ENCODE results near the gene GABARAPL1. TPM values are rescaled to one million over a fixed set of nuclear protein-coding genes. Genes with fewer than 3 reads are reported as not detected.

GABARAPL1 gene
- total RNA-seq, 1 donor from 2014 or later = 215 TPM

DNA sequence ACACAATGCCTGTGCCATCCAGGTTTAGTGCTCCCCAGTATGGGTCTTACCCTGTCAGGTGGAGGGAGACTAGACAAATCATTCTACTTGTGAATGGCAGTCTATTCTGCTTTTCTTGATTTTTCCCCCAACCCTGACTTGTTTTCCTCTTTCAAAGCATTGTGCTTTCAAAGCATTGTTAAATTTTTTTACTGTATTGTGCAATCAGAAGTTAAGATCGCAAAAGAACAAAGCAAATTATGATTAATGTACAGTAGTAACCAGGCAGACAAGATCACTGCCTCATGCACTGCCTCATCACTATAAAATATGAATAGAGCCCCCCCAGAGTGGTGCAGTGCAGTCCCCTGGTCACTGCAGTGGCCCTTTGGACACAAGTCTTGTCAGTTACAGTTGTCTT is 14.1 kb downstream of the GABARAPL1 start:
- no peak for DNase-seq (ENCODE audit: low spot score)

GRCh38 chr12:10227648-10228047 is 15.0 kb downstream of the GABARAPL1 start:
- DNase-seq (ENCODE audit: low spot score) = no peak

DNA sequence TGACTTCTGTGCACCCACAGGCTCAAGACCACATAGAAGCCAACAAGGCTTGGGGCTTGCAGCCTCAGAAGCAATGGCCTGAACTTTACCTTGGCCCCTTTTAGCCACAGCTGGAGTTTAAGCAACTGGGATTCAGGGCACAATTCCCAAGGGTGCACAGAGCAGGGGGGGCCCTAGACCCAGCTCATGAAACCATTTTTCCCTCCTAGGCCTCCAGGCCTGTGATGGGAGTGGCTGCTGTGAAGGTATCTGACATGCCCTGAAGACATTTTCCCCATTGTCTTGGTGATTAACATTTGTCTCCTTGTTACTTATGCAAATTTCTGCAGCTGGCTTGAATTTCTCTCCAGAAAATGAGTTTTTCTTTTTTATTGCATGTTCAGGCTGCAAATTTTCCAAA is 21.9 kb downstream of the GABARAPL1 start:
- no peak for DNase-seq (ENCODE audit: low spot score)

DNA sequence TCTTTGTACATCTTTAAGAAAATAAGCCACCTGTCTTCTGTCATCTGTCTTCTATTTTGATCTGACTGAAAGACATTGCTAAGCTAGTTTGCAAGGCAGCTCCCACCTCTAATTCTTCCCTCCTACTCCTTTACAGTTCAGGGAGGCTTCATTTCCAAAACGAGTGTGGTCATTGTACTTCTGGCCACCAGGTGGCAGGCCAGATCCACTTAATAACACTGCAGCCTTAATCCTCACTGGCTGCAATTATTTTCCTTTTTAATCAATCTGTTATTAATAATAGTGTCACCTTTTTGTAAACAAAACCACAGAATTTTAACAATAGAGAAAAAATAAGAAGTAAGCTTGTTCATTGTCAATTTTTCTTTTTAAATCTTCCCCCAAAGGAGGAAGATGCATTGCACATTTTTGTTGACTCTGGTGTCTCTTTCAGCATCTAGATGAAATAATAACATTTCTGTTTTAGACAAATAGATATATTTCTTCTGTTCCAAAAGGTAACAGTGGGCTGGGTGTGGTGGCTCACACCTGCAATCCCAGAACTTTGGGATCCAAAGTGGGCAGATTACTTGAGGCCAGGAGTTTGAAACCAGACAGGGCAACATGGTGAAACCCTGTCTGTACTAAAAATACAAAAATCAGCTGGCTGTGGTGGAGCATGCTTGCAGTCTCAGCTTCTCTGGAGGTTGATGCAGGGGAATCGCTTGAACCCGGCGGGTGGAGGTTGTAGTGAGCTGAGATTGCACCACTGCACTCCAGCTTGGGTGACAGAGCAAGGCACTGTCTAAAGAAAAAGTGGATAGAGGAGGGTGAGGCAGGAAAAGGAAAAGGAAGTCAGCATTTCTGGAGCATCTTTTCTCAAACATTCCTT is 23.3 kb downstream of the GABARAPL1 start:
- no peak for DNase-seq (ENCODE audit: low spot score)

GRCh38 chr12:10236720-10237119 is 24.0 kb downstream of the GABARAPL1 start:
- DNase-seq (ENCODE audit: low spot score) = no peak

DNA sequence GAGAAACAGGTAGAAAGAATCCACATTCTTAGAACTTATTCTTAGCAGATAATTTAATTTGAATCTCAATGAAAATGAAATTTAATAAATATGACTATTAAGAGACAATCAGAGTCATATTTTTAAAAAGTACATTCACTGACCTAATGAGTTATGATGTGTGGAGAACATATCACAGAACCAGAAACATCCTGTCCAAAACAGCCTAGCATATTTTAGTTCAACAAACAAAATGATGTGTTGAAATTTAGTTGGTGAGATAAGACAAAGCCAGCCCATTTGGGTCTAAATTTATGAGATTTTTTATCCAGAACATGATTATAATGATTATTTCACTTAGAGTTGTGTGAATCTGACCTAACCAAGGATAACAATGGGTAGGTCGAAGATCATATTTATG is 25.8 kb downstream of the GABARAPL1 start:
- DNase-seq (ENCODE audit: low spot score) = no peak

- no peak for DNase-seq (ENCODE audit: low spot score)
These were observed 28.6 kb downstream of the GABARAPL1 start for GRCh38 chr12:10241290-10241689.

GRCh38 chr12:10241727-10242126 is 29.1 kb downstream of the GABARAPL1 start:
- no peak for DNase-seq (ENCODE audit: low spot score)

DNA sequence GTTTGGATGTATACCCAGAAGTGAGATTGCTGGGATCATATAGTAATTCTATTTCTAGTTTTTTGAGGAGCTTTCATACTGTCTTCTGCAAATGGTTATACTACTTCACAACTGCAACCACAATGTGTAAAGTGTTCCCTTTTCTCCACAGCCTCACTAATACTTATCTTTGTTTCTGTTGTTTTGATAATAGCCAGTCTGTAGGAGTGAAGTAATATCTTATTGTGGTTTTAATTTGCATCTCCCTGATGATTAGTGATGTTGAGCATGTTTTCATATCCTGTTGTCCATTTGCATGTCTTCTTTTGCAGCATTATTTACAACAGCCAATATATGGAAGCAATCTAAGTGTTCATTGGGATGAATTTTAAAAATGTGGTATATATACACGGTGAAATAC is 29.9 kb downstream of the GABARAPL1 start:
- no peak for DNase-seq (ENCODE audit: low spot score)

DNA sequence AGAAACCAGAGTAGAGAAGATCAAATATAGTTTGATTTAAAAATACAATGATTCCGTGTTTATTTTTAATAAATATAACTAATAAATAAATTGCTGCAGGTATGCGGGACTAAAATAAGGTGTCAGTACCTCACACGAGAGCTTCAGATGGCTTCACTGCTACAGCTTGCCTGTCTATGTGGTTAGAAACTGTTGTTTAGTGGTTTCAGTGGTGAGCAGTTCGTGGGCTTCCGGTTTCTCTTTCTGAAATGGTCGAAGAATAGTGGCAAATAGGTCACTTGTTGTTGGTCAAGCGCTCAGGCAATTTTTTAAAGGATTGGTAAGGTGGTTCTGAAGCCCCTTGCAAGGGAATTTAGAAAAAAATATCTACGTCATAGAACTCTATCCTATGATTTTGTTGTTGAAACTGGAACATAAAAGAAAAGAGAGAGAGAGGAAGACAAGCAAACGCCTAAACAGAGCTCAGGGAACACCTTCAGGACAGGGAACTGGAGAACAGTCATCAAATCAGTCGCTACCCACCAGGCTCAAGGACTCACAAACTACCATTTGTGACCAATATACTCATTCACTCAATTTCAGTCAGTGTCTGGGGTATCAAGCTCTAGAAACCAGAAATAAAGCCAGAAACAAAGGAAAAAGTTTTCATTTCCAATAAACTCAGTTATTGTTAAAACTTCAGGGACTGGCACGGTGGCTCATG is 31.3 kb downstream of the GABARAPL1 start:
- DNase-seq (ENCODE audit: low spot score) = no peak

GRCh38 chr12:10247436-10248058 is 34.9 kb downstream of the GABARAPL1 start:
- no peak for DNase-seq (ENCODE audit: low spot score)

- DNase-seq (ENCODE audit: low spot score) = no peak
These were observed 37.2 kb downstream of the GABARAPL1 start for GRCh38 chr12:10249690-10250455.

DNA sequence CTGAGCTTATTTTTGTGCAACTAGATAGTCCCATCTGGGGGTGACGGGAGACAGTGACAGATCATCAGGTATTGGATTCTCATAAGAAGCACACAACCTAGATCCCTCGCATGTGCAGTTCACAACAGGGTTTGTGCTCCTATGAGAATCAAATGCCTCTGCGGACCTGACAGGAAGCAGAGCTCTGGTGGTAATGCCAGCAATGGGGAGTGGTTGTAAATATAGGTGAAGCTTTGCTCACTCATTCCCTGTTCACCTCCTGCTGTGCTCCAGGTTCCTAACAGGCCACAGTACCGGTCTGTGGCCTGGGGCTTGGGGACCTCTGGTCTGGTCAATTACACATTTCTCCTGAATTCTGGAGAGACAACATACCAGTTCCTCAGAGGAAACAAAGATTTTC is 39.0 kb downstream of the GABARAPL1 start:
- no peak for DNase-seq (ENCODE audit: low spot score)

DNA sequence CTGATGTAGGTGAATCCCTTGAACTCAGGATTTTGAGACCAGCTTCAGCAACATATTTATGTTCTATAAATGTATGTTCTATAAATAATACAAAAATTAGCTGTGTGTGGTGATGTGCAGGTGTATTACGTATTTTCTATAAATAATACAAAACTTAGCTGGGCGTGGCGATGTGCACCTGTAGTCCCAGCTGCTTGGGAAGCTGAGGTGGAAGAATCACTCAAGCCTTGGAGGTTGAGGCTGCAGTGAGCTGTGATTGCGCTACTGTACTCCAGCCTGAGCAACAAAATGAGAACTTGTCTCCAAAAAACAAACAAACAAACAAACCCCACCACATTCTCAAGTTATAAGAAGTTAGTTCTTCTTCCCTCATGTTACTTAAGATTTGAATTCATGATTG is 39.5 kb downstream of the GABARAPL1 start:
- DNase-seq (ENCODE audit: low spot score) = no peak

DNA sequence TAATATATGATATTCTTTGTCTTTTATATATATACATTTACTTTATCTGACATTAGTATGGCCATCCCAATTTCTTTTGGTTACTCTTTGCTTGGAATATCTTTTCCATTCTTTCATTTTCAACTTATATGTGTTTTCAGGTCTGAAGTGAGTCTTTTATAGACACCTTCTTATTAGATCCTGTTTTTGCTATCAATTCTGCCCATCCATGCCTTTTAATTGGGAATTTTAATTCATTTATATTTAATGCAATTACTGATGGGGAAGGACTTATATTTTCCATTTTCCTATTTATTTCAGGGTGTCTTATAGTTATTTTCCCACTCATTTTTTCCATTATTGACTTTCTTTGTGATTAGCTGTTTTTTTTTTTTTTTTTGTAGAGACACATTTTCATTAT is 43.4 kb downstream of the GABARAPL1 start:
- no peak for DNase-seq (ENCODE audit: low spot score)

- DNase-seq (ENCODE audit: low spot score) = no peak
These were observed 48.2 kb downstream of the GABARAPL1 start for GRCh38 chr12:10260927-10261326.

GRCh38 chr12:10268037-10268436 is 55.4 kb downstream of the GABARAPL1 start:
- DNase-seq (ENCODE audit: low spot score) = no peak

- DNase-seq (ENCODE audit: low spot score) = no peak
These were observed 59.8 kb downstream of the GABARAPL1 start for GRCh38 chr12:10272467-10272866.
